Activated CD4-positive, CD25-positive, alpha-beta regulatory T cell treated with anti-CD3 and anti-CD28 coated beads, Interleukin-2, amount 50 U/mL, for 16 hours (primary cell): ENCODE measurements around the gene PIK3R6.
A peak's percentile ranks its signal among the peaks of the same experiment; 100 is the strongest.

Experiments used
- DNase-seq: peaks from one replicate; pipeline ENCODE4 v3.0.0-alpha.2; 2020; ENCODE audit warnings: low read depth, low spot score

The PIK3R6 gene

GRCh38 chr17:8798176-8798845 lies 69.2 kb downstream of the PIK3R6 start:
- no peak for DNase-seq

- no peak for DNase-seq
Measured at GRCh38 chr17:8797621-8798175, 69.8 kb downstream of the PIK3R6 start.

DNA sequence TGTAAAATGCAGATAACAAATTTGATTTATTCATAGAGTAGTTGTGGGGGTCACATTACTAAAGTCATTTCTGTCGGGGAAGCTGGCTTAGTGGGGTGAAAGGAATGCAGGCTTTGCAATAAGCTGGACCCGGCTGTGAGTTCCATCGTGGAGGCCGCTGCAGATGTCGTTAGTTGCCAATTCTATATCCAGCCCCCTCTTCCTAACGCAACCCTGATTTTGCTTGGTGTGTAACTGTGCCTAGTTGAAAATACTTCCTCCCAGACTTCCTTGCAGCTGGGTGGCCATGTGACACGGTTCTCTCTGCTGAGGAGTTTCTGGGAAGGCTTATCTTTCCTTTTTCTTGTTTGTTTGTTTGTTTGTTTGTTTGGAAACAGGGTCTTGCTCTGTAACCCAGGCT lies 72.8 kb downstream of the PIK3R6 start:
- DNase-seq: no peak

- no peak for DNase-seq
Measured at GRCh38 chr17:8793649-8794048, 73.8 kb downstream of the PIK3R6 start.

- no peak for DNase-seq
Measured at GRCh38 chr17:8792646-8793045, 74.8 kb downstream of the PIK3R6 start.

DNA sequence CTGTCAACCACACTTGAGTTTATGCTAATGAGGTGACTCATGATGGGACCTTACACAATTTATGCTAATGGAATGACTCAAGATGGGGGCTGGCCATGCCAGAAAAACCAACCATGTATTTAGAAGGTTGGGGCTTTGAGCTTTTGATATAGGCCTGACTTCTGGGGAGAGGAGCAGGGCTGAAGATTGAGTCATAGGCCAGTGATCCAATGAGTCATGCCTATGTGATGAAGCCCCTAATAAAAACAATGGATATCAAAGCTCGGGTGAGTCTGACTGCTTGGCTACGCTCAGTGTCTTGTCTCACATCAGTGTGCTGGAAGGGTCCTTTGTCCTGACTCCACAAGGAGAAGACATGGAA lies 75.6 kb downstream of the PIK3R6 start:
- no peak for DNase-seq

GRCh38 chr17:8791248-8791909 lies 76.1 kb downstream of the PIK3R6 start:
- no peak for DNase-seq

DNA sequence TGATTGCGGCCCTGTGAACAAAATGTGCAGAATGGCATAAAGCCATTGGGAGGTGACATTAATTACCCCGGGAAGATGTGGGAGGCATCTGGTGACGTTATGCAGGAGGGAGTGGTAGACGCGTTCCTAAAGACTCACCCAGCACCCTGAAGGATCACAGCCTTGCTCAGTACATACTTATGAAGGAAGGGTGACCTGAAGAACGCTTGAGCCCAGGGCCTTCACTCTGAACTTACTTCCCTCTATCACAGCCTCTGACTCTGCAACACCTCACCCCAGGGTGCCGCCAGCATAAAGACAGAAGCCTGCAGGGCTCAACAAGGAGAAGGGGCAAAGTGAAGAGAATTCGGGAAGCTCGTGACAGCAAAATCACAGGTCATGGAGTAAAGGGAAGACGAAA lies 77.7 kb downstream of the PIK3R6 start:
- no peak for DNase-seq

DNA sequence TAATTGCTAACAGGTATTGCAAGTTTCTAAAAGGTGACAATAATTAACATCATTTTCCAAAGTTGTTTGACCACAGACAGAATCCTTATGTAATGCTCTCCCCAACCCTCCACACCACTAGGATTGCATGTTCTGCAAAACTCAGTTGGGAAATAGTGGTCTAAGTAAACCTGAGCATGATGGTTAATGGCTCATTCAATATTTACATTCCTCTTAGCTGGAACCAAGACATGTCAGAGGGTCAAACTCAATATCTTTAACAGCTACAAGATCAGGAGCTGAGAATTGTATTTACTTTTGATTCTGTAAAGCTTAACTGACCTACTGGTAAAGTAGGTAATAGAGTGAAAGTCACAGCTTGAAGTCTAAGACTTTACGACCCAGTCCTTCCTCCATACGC lies 78.5 kb downstream of the PIK3R6 start:
- no peak for DNase-seq

DNA sequence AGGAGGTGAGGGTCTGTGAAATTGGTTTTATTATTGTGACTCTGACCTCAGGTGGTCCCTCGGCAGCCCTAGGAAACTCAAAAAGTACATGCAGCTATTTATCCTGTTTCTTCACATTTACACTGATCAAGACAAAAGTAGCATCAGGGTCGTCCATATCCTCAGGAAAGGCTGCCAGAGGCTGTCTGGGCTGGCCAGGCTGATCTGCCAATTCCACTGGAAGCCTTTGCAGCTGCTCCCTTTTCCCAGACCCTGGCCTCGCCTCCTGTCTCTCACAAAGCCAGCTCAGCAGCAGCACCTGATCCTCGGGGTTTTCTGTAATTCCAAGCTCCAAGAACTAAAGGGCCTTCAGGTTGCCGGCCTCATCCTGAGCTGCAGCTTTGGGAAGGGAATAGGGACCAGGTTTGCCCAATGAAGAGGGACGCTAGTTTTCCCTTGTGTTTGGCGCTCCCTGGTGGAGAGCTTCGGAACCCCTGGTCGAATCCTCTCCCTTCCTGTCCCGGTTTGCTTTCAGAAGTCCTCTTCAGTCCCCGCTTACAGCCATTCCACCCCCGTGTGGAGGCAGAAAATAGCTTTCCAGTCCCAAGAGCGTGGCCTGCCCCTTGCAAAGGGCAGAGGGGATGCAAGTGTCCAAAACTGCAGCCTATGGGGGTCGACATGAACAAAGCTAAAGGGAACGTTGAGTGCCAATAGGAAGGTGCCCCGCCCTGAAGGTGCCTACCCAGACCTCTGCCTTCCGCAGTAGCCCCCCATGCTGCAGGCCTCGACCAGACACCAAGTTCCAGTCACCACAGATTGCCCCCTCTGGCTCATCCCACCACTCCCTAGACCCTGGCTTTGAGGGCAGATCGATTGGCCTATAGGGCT lies 81.7 kb downstream of the PIK3R6 start:
- peak; percentile 26 for DNase-seq

DNA sequence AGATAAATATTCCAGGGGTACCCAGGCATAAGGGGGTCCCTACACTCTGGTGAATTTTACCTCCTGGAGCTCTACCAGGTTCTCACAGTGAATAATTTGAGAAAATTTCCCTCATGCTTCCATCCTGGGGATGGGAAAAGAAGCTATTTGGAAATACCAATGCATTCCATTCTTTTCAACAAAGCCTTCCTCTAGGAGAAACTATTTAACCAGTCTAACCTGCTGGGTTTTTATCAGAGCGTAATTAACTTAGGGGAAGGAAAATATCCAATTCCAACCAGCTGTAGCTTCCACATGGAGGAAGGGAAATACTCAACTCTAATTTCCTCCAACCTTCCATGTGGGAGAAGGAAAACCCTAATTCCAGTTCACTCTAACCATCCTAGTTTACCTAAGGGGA lies 85.3 kb downstream of the PIK3R6 start:
- DNase-seq: no peak

- DNase-seq: no peak
Measured at GRCh38 chr17:8781776-8782175, 85.7 kb downstream of the PIK3R6 start.

- no peak for DNase-seq
Measured at GRCh38 chr17:8776881-8777280, 90.6 kb downstream of the PIK3R6 start.

DNA sequence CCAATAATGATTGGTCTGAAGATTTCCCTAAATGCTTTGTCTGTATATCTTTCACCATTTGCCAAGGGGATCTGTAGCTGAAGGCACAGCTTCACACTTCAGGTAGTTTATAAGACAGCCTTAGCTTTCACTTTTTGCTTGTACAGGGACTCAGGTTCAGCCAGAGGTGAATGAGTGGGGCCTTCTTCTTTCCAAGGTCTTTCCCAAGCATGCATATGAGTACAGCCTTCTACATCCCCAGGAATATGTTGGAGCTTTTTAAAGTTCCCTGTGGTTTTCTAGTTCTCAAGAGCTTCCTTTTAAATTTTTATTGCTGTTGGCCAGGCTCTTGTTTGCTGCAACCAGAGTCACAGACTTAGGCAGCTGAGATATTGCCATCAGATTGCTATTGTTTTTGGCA lies 91.2 kb downstream of the PIK3R6 start:
- DNase-seq: no peak

DNA sequence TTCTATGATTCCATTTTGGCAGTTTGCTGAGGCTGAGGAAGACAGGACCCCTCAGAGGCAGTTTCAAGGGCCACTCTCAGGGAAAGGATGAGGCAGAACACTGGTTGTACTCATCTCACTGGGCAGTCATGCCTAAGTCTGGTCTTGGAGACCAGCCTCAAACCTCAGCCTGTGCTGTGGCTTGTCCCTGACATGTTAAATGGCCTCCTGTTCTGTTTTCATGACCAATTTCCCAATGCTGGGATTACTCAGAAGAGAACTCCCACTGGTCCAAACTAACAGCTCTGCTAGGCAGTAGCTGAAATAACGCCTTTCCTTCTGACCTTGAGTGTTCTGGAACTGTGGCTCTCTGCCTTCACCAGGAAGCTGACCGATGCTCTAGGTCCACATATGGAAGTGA lies 100.7 kb downstream of the PIK3R6 start:
- no peak for DNase-seq

DNA sequence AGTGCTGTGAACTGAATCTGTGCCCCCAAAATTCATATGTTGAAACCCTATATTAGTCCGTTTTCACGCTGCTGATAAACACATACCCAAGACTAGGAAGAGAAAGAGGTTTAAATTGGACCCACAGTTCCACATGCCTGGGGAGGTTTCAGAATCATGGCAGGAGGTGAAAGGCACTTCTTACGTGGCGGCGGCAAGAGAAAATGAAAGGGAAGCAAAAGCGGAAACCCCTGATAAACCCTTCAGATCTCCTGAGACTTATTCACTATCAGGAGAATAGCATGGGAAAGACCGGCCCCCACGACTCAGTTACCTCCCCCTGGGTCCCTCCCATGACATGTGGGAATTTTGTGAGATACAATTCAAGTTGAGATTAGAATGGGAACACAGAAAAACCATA lies 105.5 kb downstream of the PIK3R6 start:
- no peak for DNase-seq

- no peak for DNase-seq
Measured at GRCh38 chr17:8758137-8758596, 109.3 kb downstream of the PIK3R6 start, which contains the start of gene SPDYE4. Gene SPDYE4 (minus strand): TSS chr17:8758546. CDS start chr17:8758382, 164 bp downstream.

- DNase-seq: no peak
Measured at GRCh38 chr17:8757189-8757588, 110.3 kb downstream of the PIK3R6 start.

DNA sequence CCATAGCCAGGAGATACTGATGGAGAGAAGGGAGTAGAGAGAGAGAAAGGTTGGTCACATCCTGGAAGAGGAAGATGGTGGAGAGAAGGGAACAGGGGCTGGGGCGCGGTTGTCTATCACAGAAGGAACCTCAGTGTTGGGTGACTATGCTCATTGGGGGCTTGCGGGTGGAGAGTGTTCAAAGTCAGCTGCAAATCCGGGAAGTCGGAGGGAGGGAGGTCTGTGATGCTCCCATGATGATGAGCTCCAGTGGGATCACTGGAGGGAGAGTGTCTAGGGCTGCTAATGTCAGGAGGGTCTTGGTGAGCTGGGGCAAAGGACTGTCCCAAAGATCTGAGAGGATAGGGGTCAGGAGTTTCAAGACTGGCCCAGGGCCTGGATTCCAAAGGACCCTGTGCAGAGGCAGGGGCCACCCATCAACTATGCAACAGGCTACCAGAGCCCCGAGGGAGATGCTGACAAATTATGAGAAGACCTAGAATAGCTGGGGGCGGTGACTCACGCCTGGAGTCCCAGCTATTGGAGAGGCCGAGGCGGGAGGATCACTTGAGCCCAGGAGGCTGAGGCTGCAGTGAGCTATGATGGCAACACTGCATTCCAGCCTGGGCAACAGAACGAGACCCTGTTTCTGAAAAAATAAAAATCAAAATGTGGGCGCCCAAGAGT lies 111.8 kb downstream of the PIK3R6 start:
- DNase-seq: no peak

DNA sequence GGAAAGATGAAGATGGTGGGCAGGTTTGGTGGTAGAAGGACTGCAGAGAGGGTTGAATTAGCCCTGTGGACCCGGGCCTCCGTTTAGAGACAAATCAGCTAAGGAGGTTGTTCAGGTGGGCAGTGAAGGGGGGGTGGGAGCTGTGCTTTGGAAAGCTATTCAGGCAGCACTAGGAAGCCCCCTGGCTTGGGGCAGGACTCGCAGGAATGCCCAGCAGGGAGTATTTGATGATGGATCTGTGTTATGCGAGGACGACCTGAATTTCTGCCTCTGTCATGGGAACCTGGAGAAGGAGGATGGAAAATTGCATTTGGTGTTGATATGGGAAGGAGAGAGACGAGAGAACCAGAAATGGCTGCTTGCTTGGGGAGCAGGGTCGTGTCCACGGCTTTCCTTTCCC lies 112.6 kb downstream of the PIK3R6 start:
- no peak for DNase-seq

- DNase-seq: no peak
Measured at GRCh38 chr17:8753976-8754440, 113.5 kb downstream of the PIK3R6 start.
